ENCODE results near the gene ARHGEF19. TPM values are rescaled to one million over a fixed set of nuclear protein-coding genes. Genes with fewer than 3 reads are reported as not detected.

ARHGEF19 gene
- total and polyA plus RNA-seq, 11 donors: 0.97 to 3.8 (median 2.3) TPM

GRCh38 chr1:16177306-16177705, 35.1 kb downstream of the ARHGEF19 start:
- H3K27me3 ChIP-seq: no peaks in the 10 kb centered on the region
- no peak for DNase-seq
- H3K9me3 ChIP-seq: no peaks in the 10 kb centered on the region
- WGBS, 4 donors: 96 to 100% (median 100%) methylated on average over 4 of the region's 4 CpGs
- no peak for ATAC-seq
- peaks cover 12 to 65% (median 53%) of the 10 kb centered on the region in 12 donors for H3K4me1 ChIP-seq
- H3K27ac ChIP-seq: peak overlapping the region in 6 of 12 donors; percentile 79 to 91 (median 84)
- no peaks in the 10 kb centered on the region for H3K36me3 ChIP-seq
- H3K4me3 ChIP-seq: no peak overlapping the region
- intact Hi-C loops (cut with DNase I): no loop called here
- TF ChIP-seq POLR2A (IDR thresholded peaks at IDR 0.05): no peak
- TF ChIP-seq CTCF (IDR thresholded peaks at IDR 0.05): no peak

DNA sequence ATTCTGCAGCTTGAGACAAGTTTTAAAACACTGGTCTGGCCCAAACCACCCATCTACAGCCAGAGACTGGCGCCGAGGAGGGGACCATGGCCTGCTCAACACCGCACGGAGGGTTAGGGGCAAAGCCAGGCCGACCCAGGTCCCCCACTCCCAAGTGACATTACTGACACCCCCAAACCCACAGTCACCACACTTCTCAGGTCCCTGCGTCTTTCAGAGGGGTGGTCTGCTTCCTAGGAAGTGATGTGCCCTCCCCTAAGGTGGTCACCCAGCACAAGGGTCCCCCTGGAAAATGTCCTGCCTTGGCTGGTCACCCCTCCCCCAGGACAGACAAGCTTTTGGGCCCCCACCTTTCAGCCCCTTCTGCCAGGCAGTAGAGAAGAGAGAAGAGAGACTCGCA, 35.8 kb downstream of the ARHGEF19 start:
- DNase-seq (no peak), ATAC-seq (no peak)
- TF ChIP-seq CTCF (IDR thresholded peaks at IDR 0.05): no peak
- no peak for TF ChIP-seq POLR2A (IDR thresholded peaks at IDR 0.05)
- peaks cover 12 to 59% (median 47%) of the 10 kb centered on the region in 12 donors for H3K4me1 ChIP-seq
- no peaks in the 10 kb centered on the region for H3K36me3 ChIP-seq
- intact Hi-C loops (cut with DNase I): no loop called here
- 70 to 78% (median 75%) methylated on average over 7 of the region's 7 CpGs for WGBS, 4 donors
- no peak overlapping the region for H3K4me3 ChIP-seq
- H3K9me3 ChIP-seq: no peaks in the 10 kb centered on the region
- peak overlapping the region; percentile 43 to 92 (median 80) for H3K27ac ChIP-seq
- H3K27me3 ChIP-seq: no peaks in the 10 kb centered on the region

- Histone ChIP-seq H3K36me3 (no peaks in the 10 kb centered on the region), H3K4me3 (peak overlapping the region in 2 of 12 donors; percentile 16 to 26), H3K27me3 (no peaks in the 10 kb centered on the region), H3K9me3 (no peaks in the 10 kb centered on the region), H3K27ac (peak overlapping the region; percentile 48 to 92 (median 80)), H3K4me1 (peaks cover 12 to 51% (median 39%) of the 10 kb centered on the region in 12 donors)
- TF ChIP-seq CTCF (IDR thresholded peaks at IDR 0.05) (no peak), POLR2A (IDR thresholded peaks at IDR 0.05) (no peak)
- WGBS, 4 donors: 6 to 11% (median 10%) methylated on average over 13 to 24 of the region's 24 CpGs
- ATAC-seq (peak; percentile 79 to 95 (median 89)), DNase-seq (peak; percentile 91 to 94 (median 92))
- intact Hi-C loops (cut with DNase I): no loop called here
These were observed 36.6 kb downstream of the ARHGEF19 start for GRCh38 chr1:16175610-16176553.

DNA sequence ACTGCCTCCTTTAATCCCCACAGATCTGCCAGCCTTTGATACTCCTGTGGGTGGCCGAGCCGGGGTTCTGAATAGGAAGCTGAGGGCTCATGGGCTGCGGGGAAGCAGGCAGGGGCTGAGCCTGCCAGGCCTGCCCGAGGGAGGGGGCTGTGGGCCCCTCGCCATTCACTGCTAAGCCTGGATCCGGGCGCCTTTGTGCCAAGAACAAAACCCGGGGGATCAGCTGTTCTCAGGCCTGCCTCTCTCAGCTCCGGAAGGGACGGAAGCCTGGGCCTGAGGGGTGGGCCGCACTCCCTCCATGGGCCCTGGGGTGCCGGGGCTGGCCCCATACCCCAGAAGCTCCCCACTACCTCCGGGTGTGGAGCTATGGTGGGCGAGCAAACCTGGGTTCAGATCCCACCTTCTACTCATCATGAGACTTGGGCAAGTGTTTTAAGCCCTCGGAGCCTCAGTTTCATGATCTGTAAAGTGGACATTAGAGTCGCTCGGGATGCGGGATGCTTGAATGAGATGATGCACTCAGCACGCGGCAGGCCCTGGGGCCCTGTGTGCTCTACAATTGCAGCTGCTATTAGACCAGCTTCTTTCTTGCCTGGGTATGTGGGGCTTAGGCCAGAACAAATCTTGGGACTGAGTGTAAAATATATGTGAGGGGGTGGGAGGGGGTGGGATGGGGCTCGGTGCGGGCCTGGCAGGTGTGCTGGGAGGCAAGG, 37.4 kb downstream of the ARHGEF19 start:
- no peaks in the 10 kb centered on the region for H3K36me3 ChIP-seq
- DNase-seq (no peak), ATAC-seq (peak in 1 of 4 donors; percentile 13)
- intact Hi-C loops (cut with DNase I): no loop called here
- peak overlapping the region; percentile 48 to 92 (median 80) for H3K27ac ChIP-seq
- TF ChIP-seq POLR2A (IDR thresholded peaks at IDR 0.05): no peak
- no peak for TF ChIP-seq CTCF (IDR thresholded peaks at IDR 0.05)
- 64 to 72% (median 69%) methylated on average over 16 to 22 of the region's 22 CpGs for WGBS, 4 donors
- no peaks in the 10 kb centered on the region for H3K9me3 ChIP-seq
- no peaks in the 10 kb centered on the region for H3K27me3 ChIP-seq
- H3K4me3 ChIP-seq: no peak overlapping the region
- H3K4me1 ChIP-seq: peaks cover 12 to 47% (median 38%) of the 10 kb centered on the region in 12 donors

Measured in heart left ventricle (tissue), 16 donors.